ENCODE data around the gene UCN. TPM values are rescaled to one million over a fixed set of nuclear protein-coding genes. Genes with fewer than 3 reads are reported as not detected.

UCN gene
- total RNA-seq, 4 donors from 2014 or later, result not detected

DNA sequence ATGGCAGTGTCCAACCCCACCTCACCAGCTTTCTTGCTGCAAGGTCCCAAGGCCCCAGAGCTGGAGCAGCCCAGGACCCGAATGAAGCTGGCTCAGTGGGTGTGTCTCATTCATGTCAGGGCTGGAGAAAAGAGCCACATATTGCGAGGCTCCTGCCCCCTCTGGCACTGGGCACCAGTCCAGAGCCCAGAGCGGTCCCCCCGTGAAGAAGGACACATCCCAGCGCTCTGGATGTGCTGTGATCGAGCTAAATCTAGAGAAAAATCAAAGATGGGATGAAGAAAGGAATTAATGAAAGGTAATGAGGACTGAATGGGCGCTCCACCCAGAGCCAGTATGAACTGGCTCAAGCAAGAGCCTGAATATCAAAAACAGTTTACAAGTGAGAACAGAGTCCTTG, 27.9 kb upstream of the UCN start:
- intact Hi-C loops (cut with DNase I; ENCODE audit: low total_unique reads), result no loop called here
- Histone ChIP-seq H3K36me3 (peaks cover 0 to 85% of the 10 kb centered on the region in 2 donors), H3K4me3 (no peak overlapping the region), H3K4me1 (no peaks in the 10 kb centered on the region), H3K27ac (no peak overlapping the region), H3K9me3 (no peaks in the 10 kb centered on the region), H3K27me3 (no peaks in the 10 kb centered on the region)
- DNase-seq, result no peak
- ATAC-seq, result no peak
- in situ Hi-C loops (cut with MboI; ENCODE audit: low sequenced_read_pairs in 4 of 4), result no loop called here
- no peak for TF ChIP-seq POLR2A (IDR thresholded peaks at IDR 0.05)
- TF ChIP-seq CTCF (IDR thresholded peaks at IDR 0.05 in 4 of 5, conservative IDR thresholded peaks at IDR 0.05 in 1 of 5), result no peak

- H3K9me3 ChIP-seq, result no peaks in the 10 kb centered on the region
- no peak overlapping the region for H3K27ac ChIP-seq
- peaks cover 0 to 85% of the 10 kb centered on the region in 2 donors for H3K36me3 ChIP-seq
- no peak overlapping the region for H3K4me3 ChIP-seq
- H3K27me3 ChIP-seq, result no peaks in the 10 kb centered on the region
- DNase-seq (no peak), ATAC-seq (no peak)
- in situ Hi-C loops (cut with MboI; ENCODE audit: low sequenced_read_pairs in 4 of 4) (no loop called here), intact Hi-C loops (cut with DNase I; ENCODE audit: low total_unique reads) (no loop called here)
- no peak for TF ChIP-seq POLR2A (IDR thresholded peaks at IDR 0.05)
- TF ChIP-seq CTCF (IDR thresholded peaks at IDR 0.05 in 4 of 5, conservative IDR thresholded peaks at IDR 0.05 in 1 of 5), result no peak
- H3K4me1 ChIP-seq, result no peaks in the 10 kb centered on the region
These were observed 27.1 kb upstream of the UCN start for GRCh38 chr2:27335311-27335710.

GRCh38 chr2:27324720-27325119, 16.5 kb upstream of the UCN start:
- in situ Hi-C loops (cut with MboI; ENCODE audit: low sequenced_read_pairs in 4 of 4), result no loop called here
- DNase-seq, result no peak
- no peak overlapping the region for H3K4me3 ChIP-seq

GRCh38 chr2:27323596-27324285, 15.5 kb upstream of the UCN start:
- no peak for ATAC-seq
- TF ChIP-seq CTCF (IDR thresholded peaks at IDR 0.05 in 4 of 5, conservative IDR thresholded peaks at IDR 0.05 in 1 of 5) (no peak), POLR2A (IDR thresholded peaks at IDR 0.05) (no peak)
- Histone ChIP-seq H3K4me3 (peak overlapping the region; percentile 80 to 89 (median 82)), H3K36me3 (peaks cover 0 to 31% of the 10 kb centered on the region in 2 donors), H3K9me3 (no peaks in the 10 kb centered on the region), H3K4me1 (peaks cover 37 to 40% of the 10 kb centered on the region in 2 donors), H3K27me3 (no peaks in the 10 kb centered on the region), H3K27ac (peak overlapping the region; percentile 95 to 100 (median 98))
- intact Hi-C loops (cut with DNase I; ENCODE audit: low total_unique reads), result loop anchor here (1.0 to 2.0 kb wide), 2 partner anchors 33 to 57 kb away; partner anchors contain the start of genes GTF3C2 and ZNF513
- DNase-seq, result no peak
- in situ Hi-C loops (cut with MboI; ENCODE audit: low sequenced_read_pairs in 4 of 4), result no loop called here

More at GRCh38 chr2:27324720-27325119, 16.5 kb upstream of the UCN start:
- TF ChIP-seq POLR2A (IDR thresholded peaks at IDR 0.05) (no peak), CTCF (IDR thresholded peaks at IDR 0.05 in 4 of 5, conservative IDR thresholded peaks at IDR 0.05 in 1 of 5) (no peak)
- no peaks in the 10 kb centered on the region for H3K9me3 ChIP-seq
- ATAC-seq, result no peak
- peaks cover 31 to 33% of the 10 kb centered on the region in 2 donors for H3K4me1 ChIP-seq
- intact Hi-C loops (cut with DNase I; ENCODE audit: low total_unique reads), result no loop called here
- H3K27me3 ChIP-seq, result no peaks in the 10 kb centered on the region
- H3K36me3 ChIP-seq, result peaks cover 0 to 41% of the 10 kb centered on the region in 2 donors
- H3K27ac ChIP-seq, result peak overlapping the region in 3 of 4 donors; percentile 95 to 100 (median 98)

Measured in gastrocnemius medialis (tissue), 4 donors.